Measurements from ENCODE around the gene ZC3H15. TPM values are rescaled to one million over a fixed set of nuclear protein-coding genes. Genes with fewer than 3 reads are reported as not detected.

The ZC3H15 gene
- total and polyA plus RNA-seq, 2 of the 8 experiments (the other 6 are each of a cell fraction or from before 2014, with no cell fraction given) = 32.0 to 80.8 TPM

GRCh38 chr2:186551323-186552050 lies 65.4 kb downstream of the ZC3H15 start (continued):
- TF ChIP-seq, protein P1, sequence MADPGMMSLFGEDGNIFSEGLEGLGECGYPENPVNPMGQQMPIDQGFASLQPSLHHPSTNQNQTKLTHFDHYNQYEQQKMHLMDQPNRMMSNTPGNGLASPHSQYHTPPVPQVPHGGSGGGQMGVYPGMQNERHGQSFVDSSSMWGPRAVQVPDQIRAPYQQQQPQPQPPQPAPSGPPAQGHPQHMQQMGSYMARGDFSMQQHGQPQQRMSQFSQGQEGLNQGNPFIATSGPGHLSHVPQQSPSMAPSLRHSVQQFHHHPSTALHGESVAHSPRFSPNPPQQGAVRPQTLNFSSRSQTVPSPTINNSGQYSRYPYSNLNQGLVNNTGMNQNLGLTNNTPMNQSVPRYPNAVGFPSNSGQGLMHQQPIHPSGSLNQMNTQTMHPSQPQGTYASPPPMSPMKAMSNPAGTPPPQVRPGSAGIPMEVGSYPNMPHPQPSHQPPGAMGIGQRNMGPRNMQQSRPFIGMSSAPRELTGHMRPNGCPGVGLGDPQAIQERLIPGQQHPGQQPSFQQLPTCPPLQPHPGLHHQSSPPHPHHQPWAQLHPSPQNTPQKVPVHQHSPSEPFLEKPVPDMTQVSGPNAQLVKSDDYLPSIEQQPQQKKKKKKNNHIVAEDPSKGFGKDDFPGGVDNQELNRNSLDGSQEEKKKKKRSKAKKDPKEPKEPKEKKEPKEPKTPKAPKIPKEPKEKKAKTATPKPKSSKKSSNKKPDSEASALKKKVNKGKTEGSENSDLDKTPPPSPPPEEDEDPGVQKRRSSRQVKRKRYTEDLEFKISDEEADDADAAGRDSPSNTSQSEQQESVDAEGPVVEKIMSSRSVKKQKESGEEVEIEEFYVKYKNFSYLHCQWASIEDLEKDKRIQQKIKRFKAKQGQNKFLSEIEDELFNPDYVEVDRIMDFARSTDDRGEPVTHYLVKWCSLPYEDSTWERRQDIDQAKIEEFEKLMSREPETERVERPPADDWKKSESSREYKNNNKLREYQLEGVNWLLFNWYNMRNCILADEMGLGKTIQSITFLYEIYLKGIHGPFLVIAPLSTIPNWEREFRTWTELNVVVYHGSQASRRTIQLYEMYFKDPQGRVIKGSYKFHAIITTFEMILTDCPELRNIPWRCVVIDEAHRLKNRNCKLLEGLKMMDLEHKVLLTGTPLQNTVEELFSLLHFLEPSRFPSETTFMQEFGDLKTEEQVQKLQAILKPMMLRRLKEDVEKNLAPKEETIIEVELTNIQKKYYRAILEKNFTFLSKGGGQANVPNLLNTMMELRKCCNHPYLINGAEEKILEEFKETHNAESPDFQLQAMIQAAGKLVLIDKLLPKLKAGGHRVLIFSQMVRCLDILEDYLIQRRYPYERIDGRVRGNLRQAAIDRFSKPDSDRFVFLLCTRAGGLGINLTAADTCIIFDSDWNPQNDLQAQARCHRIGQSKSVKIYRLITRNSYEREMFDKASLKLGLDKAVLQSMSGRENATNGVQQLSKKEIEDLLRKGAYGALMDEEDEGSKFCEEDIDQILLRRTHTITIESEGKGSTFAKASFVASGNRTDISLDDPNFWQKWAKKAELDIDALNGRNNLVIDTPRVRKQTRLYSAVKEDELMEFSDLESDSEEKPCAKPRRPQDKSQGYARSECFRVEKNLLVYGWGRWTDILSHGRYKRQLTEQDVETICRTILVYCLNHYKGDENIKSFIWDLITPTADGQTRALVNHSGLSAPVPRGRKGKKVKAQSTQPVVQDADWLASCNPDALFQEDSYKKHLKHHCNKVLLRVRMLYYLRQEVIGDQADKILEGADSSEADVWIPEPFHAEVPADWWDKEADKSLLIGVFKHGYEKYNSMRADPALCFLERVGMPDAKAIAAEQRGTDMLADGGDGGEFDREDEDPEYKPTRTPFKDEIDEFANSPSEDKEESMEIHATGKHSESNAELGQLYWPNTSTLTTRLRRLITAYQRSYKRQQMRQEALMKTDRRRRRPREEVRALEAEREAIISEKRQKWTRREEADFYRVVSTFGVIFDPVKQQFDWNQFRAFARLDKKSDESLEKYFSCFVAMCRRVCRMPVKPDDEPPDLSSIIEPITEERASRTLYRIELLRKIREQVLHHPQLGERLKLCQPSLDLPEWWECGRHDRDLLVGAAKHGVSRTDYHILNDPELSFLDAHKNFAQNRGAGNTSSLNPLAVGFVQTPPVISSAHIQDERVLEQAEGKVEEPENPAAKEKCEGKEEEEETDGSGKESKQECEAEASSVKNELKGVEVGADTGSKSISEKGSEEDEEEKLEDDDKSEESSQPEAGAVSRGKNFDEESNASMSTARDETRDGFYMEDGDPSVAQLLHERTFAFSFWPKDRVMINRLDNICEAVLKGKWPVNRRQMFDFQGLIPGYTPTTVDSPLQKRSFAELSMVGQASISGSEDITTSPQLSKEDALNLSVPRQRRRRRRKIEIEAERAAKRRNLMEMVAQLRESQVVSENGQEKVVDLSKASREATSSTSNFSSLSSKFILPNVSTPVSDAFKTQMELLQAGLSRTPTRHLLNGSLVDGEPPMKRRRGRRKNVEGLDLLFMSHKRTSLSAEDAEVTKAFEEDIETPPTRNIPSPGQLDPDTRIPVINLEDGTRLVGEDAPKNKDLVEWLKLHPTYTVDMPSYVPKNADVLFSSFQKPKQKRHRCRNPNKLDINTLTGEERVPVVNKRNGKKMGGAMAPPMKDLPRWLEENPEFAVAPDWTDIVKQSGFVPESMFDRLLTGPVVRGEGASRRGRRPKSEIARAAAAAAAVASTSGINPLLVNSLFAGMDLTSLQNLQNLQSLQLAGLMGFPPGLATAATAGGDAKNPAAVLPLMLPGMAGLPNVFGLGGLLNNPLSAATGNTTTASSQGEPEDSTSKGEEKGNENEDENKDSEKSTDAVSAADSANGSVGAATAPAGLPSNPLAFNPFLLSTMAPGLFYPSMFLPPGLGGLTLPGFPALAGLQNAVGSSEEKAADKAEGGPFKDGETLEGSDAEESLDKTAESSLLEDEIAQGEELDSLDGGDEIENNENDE (IDR thresholded peaks at IDR 0.05; ENCODE audit: insufficient replicate concordance, low read length) = no peak
- TF ChIP-seq CBX8 (IDR thresholded peaks at IDR 0.05; ENCODE audit: borderline replicate concordance, low read depth, low read length) (no peak), JUN (IDR thresholded peaks at IDR 0.05; ENCODE audit: low read depth, low read length) (no peak), EP300 (IDR thresholded peaks at IDR 0.05; ENCODE audit: borderline replicate concordance in 1 of 2, low read depth in 2 of 2, low read length in 2 of 2) (no peak), FOSL1 (IDR thresholded peaks at IDR 0.05; ENCODE audit: insufficient read depth, low read depth, low read length) (no peak), SP2 (IDR thresholded peaks at IDR 0.05; ENCODE audit: low read length) (no peak), KDM5A (IDR thresholded peaks at IDR 0.05; ENCODE audit: low read length) (no peak), HDAC2 (IDR thresholded peaks at IDR 0.05; ENCODE audit: borderline replicate concordance in 1 of 2, low read depth in 2 of 2, low read length in 2 of 2) (no peak), NANOG (IDR thresholded peaks at IDR 0.05; ENCODE audit: insufficient read depth, low read depth, low read length, poor library complexity, severe bottlenecking) (no peak), ZNF274 (IDR thresholded peaks at IDR 0.05; ENCODE audit: borderline replicate concordance, extremely low read depth, low read length) (no peak)

Data from H1 (cell line).